ENCODE measurements around the gene OR9Q1.

- TF ChIP-seq, protein P1, sequence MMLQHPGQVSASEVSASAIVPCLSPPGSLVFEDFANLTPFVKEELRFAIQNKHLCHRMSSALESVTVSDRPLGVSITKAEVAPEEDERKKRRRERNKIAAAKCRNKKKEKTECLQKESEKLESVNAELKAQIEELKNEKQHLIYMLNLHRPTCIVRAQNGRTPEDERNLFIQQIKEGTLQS (IDR thresholded peaks at IDR 0.05): no peak
- TF ChIP-seq CTCF (IDR thresholded peaks at IDR 0.05; ENCODE audit: low read depth, low read length, missing input control): no peak
- TF ChIP-seq FOXA1 (IDR thresholded peaks at IDR 0.05): no peak
- TF ChIP-seq SP1 (IDR thresholded peaks at IDR 0.05): no peak
- TF ChIP-seq MAX (IDR thresholded peaks at IDR 0.05): no peak
- TF ChIP-seq, protein P2, sequence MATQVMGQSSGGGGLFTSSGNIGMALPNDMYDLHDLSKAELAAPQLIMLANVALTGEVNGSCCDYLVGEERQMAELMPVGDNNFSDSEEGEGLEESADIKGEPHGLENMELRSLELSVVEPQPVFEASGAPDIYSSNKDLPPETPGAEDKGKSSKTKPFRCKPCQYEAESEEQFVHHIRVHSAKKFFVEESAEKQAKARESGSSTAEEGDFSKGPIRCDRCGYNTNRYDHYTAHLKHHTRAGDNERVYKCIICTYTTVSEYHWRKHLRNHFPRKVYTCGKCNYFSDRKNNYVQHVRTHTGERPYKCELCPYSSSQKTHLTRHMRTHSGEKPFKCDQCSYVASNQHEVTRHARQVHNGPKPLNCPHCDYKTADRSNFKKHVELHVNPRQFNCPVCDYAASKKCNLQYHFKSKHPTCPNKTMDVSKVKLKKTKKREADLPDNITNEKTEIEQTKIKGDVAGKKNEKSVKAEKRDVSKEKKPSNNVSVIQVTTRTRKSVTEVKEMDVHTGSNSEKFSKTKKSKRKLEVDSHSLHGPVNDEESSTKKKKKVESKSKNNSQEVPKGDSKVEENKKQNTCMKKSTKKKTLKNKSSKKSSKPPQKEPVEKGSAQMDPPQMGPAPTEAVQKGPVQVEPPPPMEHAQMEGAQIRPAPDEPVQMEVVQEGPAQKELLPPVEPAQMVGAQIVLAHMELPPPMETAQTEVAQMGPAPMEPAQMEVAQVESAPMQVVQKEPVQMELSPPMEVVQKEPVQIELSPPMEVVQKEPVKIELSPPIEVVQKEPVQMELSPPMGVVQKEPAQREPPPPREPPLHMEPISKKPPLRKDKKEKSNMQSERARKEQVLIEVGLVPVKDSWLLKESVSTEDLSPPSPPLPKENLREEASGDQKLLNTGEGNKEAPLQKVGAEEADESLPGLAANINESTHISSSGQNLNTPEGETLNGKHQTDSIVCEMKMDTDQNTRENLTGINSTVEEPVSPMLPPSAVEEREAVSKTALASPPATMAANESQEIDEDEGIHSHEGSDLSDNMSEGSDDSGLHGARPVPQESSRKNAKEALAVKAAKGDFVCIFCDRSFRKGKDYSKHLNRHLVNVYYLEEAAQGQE (IDR thresholded peaks at IDR 0.05): no peak
- TF ChIP-seq GABPA (IDR thresholded peaks at IDR 0.05 in 1 of 2, conservative IDR thresholded peaks at IDR 0.05 in 1 of 2): no peak
- TF ChIP-seq, protein P3, sequence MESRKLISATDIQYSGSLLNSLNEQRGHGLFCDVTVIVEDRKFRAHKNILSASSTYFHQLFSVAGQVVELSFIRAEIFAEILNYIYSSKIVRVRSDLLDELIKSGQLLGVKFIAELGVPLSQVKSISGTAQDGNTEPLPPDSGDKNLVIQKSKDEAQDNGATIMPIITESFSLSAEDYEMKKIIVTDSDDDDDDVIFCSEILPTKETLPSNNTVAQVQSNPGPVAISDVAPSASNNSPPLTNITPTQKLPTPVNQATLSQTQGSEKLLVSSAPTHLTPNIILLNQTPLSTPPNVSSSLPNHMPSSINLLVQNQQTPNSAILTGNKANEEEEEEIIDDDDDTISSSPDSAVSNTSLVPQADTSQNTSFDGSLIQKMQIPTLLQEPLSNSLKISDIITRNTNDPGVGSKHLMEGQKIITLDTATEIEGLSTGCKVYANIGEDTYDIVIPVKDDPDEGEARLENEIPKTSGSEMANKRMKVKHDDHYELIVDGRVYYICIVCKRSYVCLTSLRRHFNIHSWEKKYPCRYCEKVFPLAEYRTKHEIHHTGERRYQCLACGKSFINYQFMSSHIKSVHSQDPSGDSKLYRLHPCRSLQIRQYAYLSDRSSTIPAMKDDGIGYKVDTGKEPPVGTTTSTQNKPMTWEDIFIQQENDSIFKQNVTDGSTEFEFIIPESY (IDR thresholded peaks at IDR 0.05): no peak
- no peak for TF ChIP-seq TAF1 (conservative IDR thresholded peaks at IDR 0.05)
- TF ChIP-seq JUND (IDR thresholded peaks at IDR 0.05): no peak
- no peak for TF ChIP-seq FOXA2 (IDR thresholded peaks at IDR 0.05)
- TF ChIP-seq RAD21 (IDR thresholded peaks at IDR 0.05): no peak
These were observed 15.9 kb downstream of the OR9Q1 start for GRCh38 chr11:58039589-58039988.
